ENCODE data around the gene FHOD1. TPM values are rescaled to one million over a fixed set of nuclear protein-coding genes. Genes with fewer than 3 reads are reported as not detected.

FHOD1 gene
- total RNA-seq, 4 donors from 2014 or later = 13.3 to 64.4 (median 38.8) TPM

GRCh38 chr16:67212766-67213165 lies 34.5 kb downstream of the FHOD1 start:
- H3K27ac ChIP-seq = no peak overlapping the region
- no peaks in the 10 kb centered on the region for H3K27me3 ChIP-seq
- TF ChIP-seq POLR2A (IDR thresholded peaks at IDR 0.05) = no peak
- no peak for TF ChIP-seq CTCF (IDR thresholded peaks at IDR 0.05)
- DNase-seq = no peak
- peaks cover 0 to 9% (median 0%) of the 10 kb centered on the region in 4 donors for H3K4me1 ChIP-seq
- H3K36me3 ChIP-seq = no peaks in the 10 kb centered on the region
- no peak overlapping the region for H3K4me3 ChIP-seq
- H3K9me3 ChIP-seq = no peaks in the 10 kb centered on the region

- H3K36me3 ChIP-seq = no peaks in the 10 kb centered on the region
- no peak overlapping the region for H3K27ac ChIP-seq
- no peaks in the 10 kb centered on the region for H3K9me3 ChIP-seq
- no peak for DNase-seq
- H3K4me3 ChIP-seq = no peak overlapping the region
- H3K4me1 ChIP-seq = peaks cover 0 to 9% (median 0%) of the 10 kb centered on the region in 4 donors
- no peaks in the 10 kb centered on the region for H3K27me3 ChIP-seq
- TF ChIP-seq POLR2A (IDR thresholded peaks at IDR 0.05) (no peak), CTCF (IDR thresholded peaks at IDR 0.05) (no peak)
Measured at GRCh38 chr16:67211674-67212073, 35.6 kb downstream of the FHOD1 start.

- Histone ChIP-seq H3K36me3 (no peaks in the 10 kb centered on the region), H3K27ac (no peak overlapping the region), H3K27me3 (no peaks in the 10 kb centered on the region), H3K4me1 (peaks cover 0 to 9% (median 0%) of the 10 kb centered on the region in 4 donors), H3K9me3 (no peaks in the 10 kb centered on the region), H3K4me3 (no peak overlapping the region)
- no peak for DNase-seq
- TF ChIP-seq CTCF (IDR thresholded peaks at IDR 0.05) (no peak), POLR2A (IDR thresholded peaks at IDR 0.05) (no peak)
Measured at GRCh38 chr16:67210069-67210937, 37.0 kb downstream of the FHOD1 start.

GRCh38 chr16:67209565-67209964 lies 37.7 kb downstream of the FHOD1 start:
- Histone ChIP-seq H3K36me3 (no peaks in the 10 kb centered on the region), H3K27ac (no peak overlapping the region), H3K27me3 (no peaks in the 10 kb centered on the region), H3K4me1 (peaks cover 0 to 9% (median 0%) of the 10 kb centered on the region in 4 donors), H3K4me3 (no peak overlapping the region), H3K9me3 (no peaks in the 10 kb centered on the region)
- no peak for DNase-seq
- no peak for TF ChIP-seq CTCF (IDR thresholded peaks at IDR 0.05)
- no peak for TF ChIP-seq POLR2A (IDR thresholded peaks at IDR 0.05)

- no peak overlapping the region for H3K27ac ChIP-seq
- no peak overlapping the region for H3K4me3 ChIP-seq
- H3K4me1 ChIP-seq = no peaks in the 10 kb centered on the region
- H3K9me3 ChIP-seq = no peaks in the 10 kb centered on the region
- TF ChIP-seq POLR2A (IDR thresholded peaks at IDR 0.05) (no peak), CTCF (IDR thresholded peaks at IDR 0.05) (no peak)
- peaks cover 0 to 9% (median 0%) of the 10 kb centered on the region in 3 donors for H3K36me3 ChIP-seq
- DNase-seq = no peak
- no peaks in the 10 kb centered on the region for H3K27me3 ChIP-seq
Measured at GRCh38 chr16:67208154-67208896, 39.0 kb downstream of the FHOD1 start.

Measured in Peyer's patch (tissue), 4 donors.